ENCODE results near the gene MAP3K14.

Gene MAP3K14

DNA sequence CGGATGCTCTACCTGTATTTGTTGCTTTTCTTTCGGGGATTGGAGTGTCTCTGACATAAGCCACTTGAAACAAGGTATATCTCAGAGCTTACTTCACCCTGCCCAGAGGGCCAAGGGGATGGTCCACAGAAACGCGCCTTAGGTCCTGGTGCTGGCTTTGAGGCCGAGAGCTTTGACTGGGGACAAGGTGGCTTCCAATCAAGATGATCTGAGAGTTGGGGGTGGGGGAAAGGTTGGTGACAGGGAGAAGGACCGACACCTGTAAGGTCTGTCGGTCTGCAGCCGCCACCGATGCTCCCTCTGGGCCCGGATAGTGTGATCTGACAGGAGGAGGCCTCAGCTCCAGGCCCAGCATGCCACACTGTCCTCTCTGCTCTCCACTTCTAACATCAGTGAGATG lies 33.1 kb downstream of the MAP3K14 start:
- TF ChIP-seq SIN3A (IDR thresholded peaks at IDR 0.05; ENCODE audit: borderline replicate concordance, insufficient read depth, low read length) = no peak
- TF ChIP-seq FOXP2 (optimal IDR thresholded peaks at IDR 0.05; ENCODE audit: borderline replicate concordance, extremely low read depth, extremely low read length, insufficient read depth) = no peak

GRCh38 chr17:45282683-45283644 lies 33.9 kb downstream of the MAP3K14 start:
- TF ChIP-seq FOXP2 (optimal IDR thresholded peaks at IDR 0.05; ENCODE audit: borderline replicate concordance, extremely low read depth, extremely low read length, insufficient read depth) (no peak), POLR2AphosphoS5 (IDR thresholded peaks at IDR 0.05; ENCODE audit: low read depth, low read length) (no peak)

- TF ChIP-seq REST (IDR thresholded peaks at IDR 0.05; ENCODE audit: insufficient read depth in 1 of 2, low read depth in 2 of 2, low read length in 2 of 2) = no peak
- TF ChIP-seq TAF1 (IDR thresholded peaks at IDR 0.05; ENCODE audit: borderline replicate concordance, insufficient read depth, low read length) = no peak
- no peak for TF ChIP-seq SIN3A (IDR thresholded peaks at IDR 0.05; ENCODE audit: borderline replicate concordance, insufficient read depth, low read length)
- no peak for TF ChIP-seq POLR2AphosphoS5 (IDR thresholded peaks at IDR 0.05; ENCODE audit: low read depth, low read length)
- no peak for TF ChIP-seq FOXP2 (optimal IDR thresholded peaks at IDR 0.05; ENCODE audit: borderline replicate concordance, extremely low read depth, extremely low read length, insufficient read depth)
Measured at GRCh38 chr17:45279898-45280297, 36.9 kb downstream of the MAP3K14 start.

GRCh38 chr17:45277992-45278391 lies 38.8 kb downstream of the MAP3K14 start:
- TF ChIP-seq REST (IDR thresholded peaks at IDR 0.05; ENCODE audit: insufficient read depth in 1 of 2, low read depth in 2 of 2, low read length in 2 of 2) = no peak
- TF ChIP-seq FOXP2 (optimal IDR thresholded peaks at IDR 0.05; ENCODE audit: borderline replicate concordance, extremely low read depth, extremely low read length, insufficient read depth) = no peak
- TF ChIP-seq SIN3A (IDR thresholded peaks at IDR 0.05; ENCODE audit: borderline replicate concordance, insufficient read depth, low read length) = no peak
- TF ChIP-seq POLR2AphosphoS5 (IDR thresholded peaks at IDR 0.05; ENCODE audit: low read depth, low read length) = no peak
- TF ChIP-seq TAF1 (IDR thresholded peaks at IDR 0.05; ENCODE audit: borderline replicate concordance, insufficient read depth, low read length) = no peak

- TF ChIP-seq POLR2AphosphoS5 (IDR thresholded peaks at IDR 0.05; ENCODE audit: low read depth, low read length) = no peak
Measured at GRCh38 chr17:45277216-45277849, 39.5 kb downstream of the MAP3K14 start.

DNA sequence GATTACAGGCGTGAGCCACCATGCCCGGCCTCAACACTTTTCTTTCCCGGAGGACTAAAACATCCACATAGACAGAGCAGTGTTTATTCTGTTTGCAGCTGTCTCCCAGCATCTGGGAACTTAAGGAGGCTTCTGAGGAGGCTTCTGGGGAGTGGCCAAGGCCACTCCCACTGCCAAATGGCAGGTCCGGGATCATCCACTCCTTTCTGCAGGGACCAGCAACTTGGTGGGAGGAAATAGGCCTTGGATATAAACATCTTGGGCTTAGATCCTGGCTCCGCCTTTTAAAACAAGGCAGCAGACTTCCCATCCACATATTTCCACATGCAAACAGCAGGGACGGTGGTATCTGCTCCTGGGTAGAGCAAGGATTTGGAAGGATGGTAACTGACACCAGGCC lies 40.8 kb downstream of the MAP3K14 start:
- TF ChIP-seq FOXP2 (optimal IDR thresholded peaks at IDR 0.05; ENCODE audit: borderline replicate concordance, extremely low read depth, extremely low read length, insufficient read depth) (no peak), SIN3A (IDR thresholded peaks at IDR 0.05; ENCODE audit: borderline replicate concordance, insufficient read depth, low read length) (no peak), REST (IDR thresholded peaks at IDR 0.05; ENCODE audit: insufficient read depth in 1 of 2, low read depth in 2 of 2, low read length in 2 of 2) (no peak), POLR2AphosphoS5 (IDR thresholded peaks at IDR 0.05; ENCODE audit: low read depth, low read length) (no peak)

All from PFSK-1 (cell line).